Measurements from ENCODE around the gene ABLIM3. TPM values are rescaled to one million over a fixed set of nuclear protein-coding genes. Genes with fewer than 3 reads are reported as not detected.
"Not testable (repeated sequence)": the region's sequence is repeated elsewhere in the genome, so short reads cannot be mapped to it uniquely, and the experiment has no call there.

Gene ABLIM3
- total RNA-seq, 4 donors from 2014 or later, result 14.8 to 50.7 (median 25.4) TPM

GRCh38 chr5:149181732-149182131 is 40.4 kb downstream of the ABLIM3 start:
- TF ChIP-seq POLR2A (IDR thresholded peaks at IDR 0.05) (no peak), EP300 (IDR thresholded peaks at IDR 0.05) (no peak), POLR2AphosphoS5 (IDR thresholded peaks at IDR 0.05) (no peak), CTCF (IDR thresholded peaks at IDR 0.05) (no peak)
- 86% methylated on average over 1 to 2 of the region's 2 CpGs for WGBS, 2 donors (ENCODE audit: low coverage in 1 of 2)
- Histone ChIP-seq H3K27me3 (no peaks in the 10 kb centered on the region), H3K36me3 (peaks cover 0 to 20% of the 10 kb centered on the region in 2 donors), H3K9me3 (no peaks in the 10 kb centered on the region), H3K4me1 (peaks cover 0 to 17% (median 0%) of the 10 kb centered on the region in 3 donors), H3K4me3 (no peak overlapping the region), H3K27ac (no peak overlapping the region)
- no peak for ATAC-seq

- Histone ChIP-seq H3K27me3 (no peaks in the 10 kb centered on the region), H3K36me3 (peaks cover 0 to 20% of the 10 kb centered on the region in 2 donors)
- TF ChIP-seq CTCF (IDR thresholded peaks at IDR 0.05) (no peak), POLR2A (IDR thresholded peaks at IDR 0.05) (no peak), POLR2AphosphoS5 (IDR thresholded peaks at IDR 0.05) (no peak), EP300 (IDR thresholded peaks at IDR 0.05) (no peak)
These were observed 40.9 kb downstream of the ABLIM3 start for GRCh38 chr5:149182241-149182640.

GRCh38 chr5:149185067-149185466 is 43.8 kb downstream of the ABLIM3 start:
- Histone ChIP-seq H3K27me3 (no peaks in the 10 kb centered on the region), H3K4me1 (no peaks in the 10 kb centered on the region), H3K36me3 (peaks cover 0 to 20% of the 10 kb centered on the region in 2 donors), H3K9me3 (no peaks in the 10 kb centered on the region), H3K4me3 (no peak overlapping the region), H3K27ac (no peak overlapping the region)
- no peak for ATAC-seq
- TF ChIP-seq CTCF (IDR thresholded peaks at IDR 0.05) (no peak), EP300 (IDR thresholded peaks at IDR 0.05) (no peak), POLR2AphosphoS5 (IDR thresholded peaks at IDR 0.05) (no peak), POLR2A (IDR thresholded peaks at IDR 0.05) (no peak)
- WGBS, 2 donors (ENCODE audit: low coverage in 1 of 2), result 76 to 94% methylated on average over 3 of the region's 3 CpGs

More at GRCh38 chr5:149182241-149182640, 40.9 kb downstream of the ABLIM3 start:
- Histone ChIP-seq H3K27ac (no peak overlapping the region), H3K4me1 (peaks cover 0 to 12% (median 0%) of the 10 kb centered on the region in 3 donors), H3K4me3 (no peak overlapping the region), H3K9me3 (no peaks in the 10 kb centered on the region)
- 60 to 75% methylated on average over 1 of the region's 1 CpG for WGBS, 2 donors (ENCODE audit: low coverage in 1 of 2)
- no peak for ATAC-seq

- Histone ChIP-seq H3K27ac (no peak overlapping the region), H3K9me3 (no peaks in the 10 kb centered on the region), H3K4me3 (no peak overlapping the region), H3K4me1 (no peaks in the 10 kb centered on the region), H3K36me3 (peaks cover 0 to 20% of the 10 kb centered on the region in 2 donors), H3K27me3 (no peaks in the 10 kb centered on the region)
- 54 to 66% methylated on average over 2 of the region's 2 CpGs for WGBS, 2 donors (ENCODE audit: low coverage in 1 of 2)
- TF ChIP-seq POLR2AphosphoS5 (IDR thresholded peaks at IDR 0.05), result no peak
- no peak for TF ChIP-seq EP300 (IDR thresholded peaks at IDR 0.05)
- no peak for TF ChIP-seq CTCF (IDR thresholded peaks at IDR 0.05)
- TF ChIP-seq POLR2A (IDR thresholded peaks at IDR 0.05), result no peak
- no peak for ATAC-seq
These were observed 45.2 kb downstream of the ABLIM3 start for GRCh38 chr5:149186506-149186905.

GRCh38 chr5:149187617-149188016 is 46.3 kb downstream of the ABLIM3 start:
- H3K4me1 ChIP-seq, ATAC-seq, H3K27ac ChIP-seq, H3K27me3 ChIP-seq, H3K4me3 ChIP-seq, H3K9me3 ChIP-seq: not testable (repeated sequence)
- 84 to 86% methylated on average over 6 to 10 of the region's 10 CpGs for WGBS, 2 donors (ENCODE audit: low coverage in 1 of 2)
- peaks cover 0 to 20% of the 10 kb centered on the region in 2 donors for H3K36me3 ChIP-seq

All from gastroesophageal sphincter (tissue), 4 donors.